DND-41 (cell line): ENCODE data around the gene NUTM2B.
"Not testable (repeated sequence)": the region's sequence is repeated elsewhere in the genome, so short reads cannot be mapped to it uniquely, and the experiment has no call there.

Source experiments
- ATAC-seq: fragments of 200-7000 bp; cut with Tn5 transposase; 3 replicates; pipeline ENCODE4 v1.9.1; 2021; ENCODE audit warnings: low read depth; ENCODE audit not compliant: insufficient read depth
- DNase-seq: peaks from one replicate; pipeline ENCODE4 v3.0.0-alpha.2; 2020
- H2AFZ ChIP-seq: 2 replicates; pipeline ENCODE4 v1.6.0; 2012; ENCODE audit warnings: low read depth, low read length
- H3K27ac ChIP-seq: 2 replicates; pipeline ENCODE4 v1.5.1; 2012; ENCODE audit warnings: low read length, inconsistent platforms
- H3K27me3 ChIP-seq: fragments of 200-600 bp; sonication (generic); 2 replicates; pipeline ENCODE4 v1.6.0; 2012; ENCODE audit warnings: low read length, mild to moderate bottlenecking, inconsistent platforms; ENCODE audit not compliant: insufficient read depth, poor library complexity
- H3K36me3 ChIP-seq: 2 replicates; pipeline ENCODE4 v1.5.1; 2012; ENCODE audit warnings: low read length, inconsistent platforms; ENCODE audit not compliant: insufficient read depth
- H3K4me1 ChIP-seq: 2 replicates; pipeline ENCODE4 v1.5.1; 2012; ENCODE audit warnings: mild to moderate bottlenecking, low read length; ENCODE audit not compliant: insufficient read depth
- H3K4me2 ChIP-seq: 2 replicates; pipeline ENCODE4 v1.6.0; 2012; ENCODE audit warnings: mild to moderate bottlenecking, moderate library complexity, low read length, inconsistent platforms; ENCODE audit not compliant: insufficient read depth
- H3K4me3 ChIP-seq, 2 experiments: fragments of 200-600 bp in 1 of 2; shearing (Covaris generic) in 1 of 2; 2 replicates each; pipeline ENCODE4 v1.5.1; 2012 to 2016; ENCODE audit warnings: inconsistent platforms in 2 of 2, low read length in 2 of 2, mild to moderate bottlenecking in 2 of 2, low read depth in 1 of 2, moderate library complexity in 1 of 2
- H3K79me2 ChIP-seq: 2 replicates; pipeline ENCODE4 v1.6.0; 2012; ENCODE audit warnings: low read length, inconsistent platforms; ENCODE audit not compliant: insufficient read depth
- H3K9ac ChIP-seq: 2 replicates; pipeline ENCODE4 v1.6.0; 2012; ENCODE audit warnings: low read depth, mild to moderate bottlenecking, inconsistent platforms, low read length, moderate library complexity
- H3K9me3 ChIP-seq: 2 replicates; pipeline ENCODE4 v1.5.1; 2012; ENCODE audit warnings: low read length, moderate library complexity, mild to moderate bottlenecking, inconsistent platforms; ENCODE audit not compliant: insufficient read depth, severe bottlenecking
- H4K20me1 ChIP-seq: 2 replicates; pipeline ENCODE4 v1.6.0; 2012; ENCODE audit warnings: low read length; ENCODE audit not compliant: insufficient read depth

NUTM2B gene

DNA sequence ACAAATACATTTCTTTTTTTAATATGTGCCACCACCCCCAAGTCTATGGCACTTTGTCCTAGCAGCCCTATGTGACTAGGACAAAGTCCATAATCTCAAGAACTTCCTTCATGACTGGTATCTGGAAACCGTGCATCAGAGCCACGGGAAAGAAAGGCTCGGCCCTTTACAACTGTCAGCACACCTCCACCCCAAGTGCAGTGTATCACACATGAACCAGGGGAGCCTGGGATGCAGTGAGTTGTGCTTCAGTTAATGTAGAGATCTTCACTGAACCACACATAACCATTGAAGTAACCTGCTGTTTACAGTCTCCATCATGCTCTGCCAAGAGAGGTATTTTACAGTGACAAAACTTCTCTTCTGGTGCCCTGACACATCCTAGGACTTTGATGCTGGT is 11.9 kb downstream of the NUTM2B start:
- DNase-seq, H3K79me2 ChIP-seq, H2AFZ ChIP-seq, H3K9ac ChIP-seq, H3K4me2 ChIP-seq, ATAC-seq, H3K4me1 ChIP-seq, H3K4me3 ChIP-seq, H3K36me3 ChIP-seq, H3K27me3 ChIP-seq, H3K27ac ChIP-seq, H4K20me1 ChIP-seq, H3K9me3 ChIP-seq: not testable (repeated sequence)

GRCh38 chr10:79716917-79717579 is 14.0 kb downstream of the NUTM2B start:
- not testable (repeated sequence) for H3K27ac ChIP-seq, H2AFZ ChIP-seq, H3K4me1 ChIP-seq, DNase-seq, H3K79me2 ChIP-seq, H3K27me3 ChIP-seq, H3K36me3 ChIP-seq, H3K9me3 ChIP-seq, H3K9ac ChIP-seq, H4K20me1 ChIP-seq, ATAC-seq, H3K4me2 ChIP-seq, H3K4me3 ChIP-seq

DNA sequence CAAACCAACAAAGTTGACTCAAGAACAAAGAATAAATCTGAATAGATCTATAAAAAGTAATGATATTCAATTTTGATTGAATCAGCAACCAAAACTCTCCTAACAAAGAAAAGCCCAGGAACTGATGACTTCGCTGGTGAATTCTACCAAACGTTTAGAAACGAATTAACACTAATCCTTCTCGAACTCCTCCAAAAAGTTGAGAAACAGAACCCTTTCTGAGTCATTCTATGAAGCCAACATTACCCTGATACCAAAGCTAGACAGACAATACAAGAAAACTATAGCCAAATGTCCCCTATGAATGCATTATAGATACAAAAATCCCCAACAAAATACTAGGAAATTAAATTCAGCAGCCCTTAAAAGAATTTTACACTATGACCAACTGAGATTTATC is 17.0 kb downstream of the NUTM2B start:
- not testable (repeated sequence) for H3K4me2 ChIP-seq, H3K4me1 ChIP-seq, H4K20me1 ChIP-seq, H3K9ac ChIP-seq, H3K36me3 ChIP-seq, ATAC-seq, H3K27me3 ChIP-seq, DNase-seq, H3K79me2 ChIP-seq, H3K27ac ChIP-seq, H3K4me3 ChIP-seq, H2AFZ ChIP-seq, H3K9me3 ChIP-seq

- H3K4me1 ChIP-seq, H3K9ac ChIP-seq, H2AFZ ChIP-seq, H3K4me3 ChIP-seq, DNase-seq, H3K27me3 ChIP-seq, H3K4me2 ChIP-seq, H3K36me3 ChIP-seq, H4K20me1 ChIP-seq, H3K27ac ChIP-seq, H3K79me2 ChIP-seq, ATAC-seq, H3K9me3 ChIP-seq: not testable (repeated sequence)
Measured at GRCh38 chr10:79726620-79727019, 23.6 kb downstream of the NUTM2B start.

DNA sequence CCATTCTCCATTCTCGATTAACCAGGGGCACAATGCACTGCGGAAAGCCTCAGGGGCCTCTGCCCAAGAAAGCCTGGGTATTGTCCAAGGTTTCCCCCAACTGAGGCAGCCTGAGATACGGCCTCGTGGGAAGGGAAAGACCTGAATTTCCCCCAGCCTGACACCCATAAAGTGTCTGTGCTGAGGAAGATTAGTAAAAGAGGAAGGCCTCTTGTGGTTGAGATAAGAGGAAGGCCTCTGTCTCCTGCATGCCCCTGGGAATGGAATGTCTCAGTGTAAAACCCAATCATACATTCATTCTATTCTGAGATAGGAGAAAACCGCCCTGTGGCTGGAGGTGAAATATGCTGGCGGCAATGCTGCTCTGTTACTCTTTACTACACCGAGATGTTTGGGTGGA is 41.8 kb downstream of the NUTM2B start:
- H3K79me2 ChIP-seq, ATAC-seq, H3K4me1 ChIP-seq, H4K20me1 ChIP-seq, H3K27me3 ChIP-seq, H2AFZ ChIP-seq, DNase-seq, H3K36me3 ChIP-seq, H3K4me3 ChIP-seq, H3K4me2 ChIP-seq, H3K9ac ChIP-seq, H3K9me3 ChIP-seq, H3K27ac ChIP-seq: not testable (repeated sequence)

GRCh38 chr10:79748510-79748909 is 45.5 kb downstream of the NUTM2B start:
- H3K9me3 ChIP-seq, H3K27me3 ChIP-seq, H3K4me3 ChIP-seq, ATAC-seq, H3K79me2 ChIP-seq, H4K20me1 ChIP-seq, H3K9ac ChIP-seq, H3K36me3 ChIP-seq, H3K27ac ChIP-seq, DNase-seq, H3K4me1 ChIP-seq, H2AFZ ChIP-seq, H3K4me2 ChIP-seq: not testable (repeated sequence)

DNA sequence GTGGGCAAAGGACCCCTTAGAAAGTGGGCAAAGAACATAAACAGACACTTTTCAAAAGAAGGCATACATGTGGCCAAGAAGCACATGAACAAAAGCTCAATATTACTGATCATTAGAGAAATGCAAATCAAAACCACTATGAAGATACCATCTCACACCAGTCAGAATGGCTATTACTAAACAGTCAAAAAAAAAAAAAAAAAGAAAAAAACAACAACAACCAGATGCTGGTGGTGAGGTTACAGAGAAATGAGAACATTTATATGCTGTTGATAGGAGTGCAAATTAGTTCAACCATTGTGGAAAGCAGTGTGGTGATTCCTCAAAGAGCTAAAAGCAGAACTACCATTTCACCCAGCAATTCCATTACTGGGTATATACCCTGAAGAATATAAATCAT is 50.6 kb downstream of the NUTM2B start:
- H3K4me1 ChIP-seq, H3K4me3 ChIP-seq, H2AFZ ChIP-seq, H4K20me1 ChIP-seq, H3K9ac ChIP-seq, H3K27me3 ChIP-seq, H3K27ac ChIP-seq, H3K79me2 ChIP-seq, DNase-seq, ATAC-seq, H3K9me3 ChIP-seq, H3K36me3 ChIP-seq, H3K4me2 ChIP-seq: not testable (repeated sequence)
